ENCODE measurements around the gene ADK. TPM values are rescaled to one million over a fixed set of nuclear protein-coding genes. Genes with fewer than 3 reads are reported as not detected.

The ADK gene
- total RNA-seq, 1 donor from 2014 or later = 46.1 TPM

GRCh38 chr10:74544106-74544505 lies 393.1 kb downstream of the ADK start:
- intact Hi-C loops (cut with micrococcal nuclease) = no loop called here
- no peak for TF ChIP-seq CTCF (IDR thresholded peaks at IDR 0.05)
- peaks cover 6% of the 10 kb centered on the region for H3K36me3 Mint-ChIP-seq (ENCODE audit: low read depth)
- H3K9me3 Mint-ChIP-seq = no peaks in the 10 kb centered on the region
- ChIA-PET CTCF (no interaction called here), POLR2A (no interaction called here)
- peaks cover 2% of the 10 kb centered on the region for H3K4me1 Mint-ChIP-seq
- no peak overlapping the region for H3K27ac Mint-ChIP-seq
- H3K4me3 Mint-ChIP-seq = no peak overlapping the region
- ATAC-seq (ENCODE audit: low read depth) (no peak), DNase-seq (no peak)
- no peaks in the 10 kb centered on the region for H3K27me3 Mint-ChIP-seq

DNA sequence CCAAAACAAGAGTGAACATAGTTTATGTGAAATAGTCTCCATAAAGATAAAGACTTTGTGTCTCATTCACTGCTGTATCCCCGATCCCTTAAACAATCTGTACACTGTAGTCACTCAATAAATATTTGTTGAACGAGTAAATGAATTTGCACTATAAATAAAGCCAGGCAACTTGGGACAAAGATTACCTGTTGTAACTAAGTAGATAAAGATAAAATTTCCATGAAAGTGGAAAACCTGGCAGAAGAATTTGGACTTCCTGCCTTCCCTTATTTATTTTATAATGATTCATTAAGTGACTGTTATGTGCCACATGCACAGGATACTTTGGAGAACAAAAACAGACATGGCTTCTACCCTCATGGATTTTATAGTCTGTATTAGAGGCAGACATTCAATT lies 397.7 kb downstream of the ADK start:
- H3K4me1 Mint-ChIP-seq = no peaks in the 10 kb centered on the region
- DNase-seq (no peak), ATAC-seq (ENCODE audit: low read depth) (no peak)
- H3K4me3 Mint-ChIP-seq = no peak overlapping the region
- H3K9me3 Mint-ChIP-seq = no peaks in the 10 kb centered on the region
- peaks cover 25% of the 10 kb centered on the region for H3K36me3 Mint-ChIP-seq (ENCODE audit: low read depth)
- no peak for TF ChIP-seq CTCF (IDR thresholded peaks at IDR 0.05)
- H3K27ac Mint-ChIP-seq = no peak overlapping the region
- ChIA-PET POLR2A (no interaction called here), CTCF (no interaction called here)
- intact Hi-C loops (cut with micrococcal nuclease) = no loop called here
- no peaks in the 10 kb centered on the region for H3K27me3 Mint-ChIP-seq

DNA sequence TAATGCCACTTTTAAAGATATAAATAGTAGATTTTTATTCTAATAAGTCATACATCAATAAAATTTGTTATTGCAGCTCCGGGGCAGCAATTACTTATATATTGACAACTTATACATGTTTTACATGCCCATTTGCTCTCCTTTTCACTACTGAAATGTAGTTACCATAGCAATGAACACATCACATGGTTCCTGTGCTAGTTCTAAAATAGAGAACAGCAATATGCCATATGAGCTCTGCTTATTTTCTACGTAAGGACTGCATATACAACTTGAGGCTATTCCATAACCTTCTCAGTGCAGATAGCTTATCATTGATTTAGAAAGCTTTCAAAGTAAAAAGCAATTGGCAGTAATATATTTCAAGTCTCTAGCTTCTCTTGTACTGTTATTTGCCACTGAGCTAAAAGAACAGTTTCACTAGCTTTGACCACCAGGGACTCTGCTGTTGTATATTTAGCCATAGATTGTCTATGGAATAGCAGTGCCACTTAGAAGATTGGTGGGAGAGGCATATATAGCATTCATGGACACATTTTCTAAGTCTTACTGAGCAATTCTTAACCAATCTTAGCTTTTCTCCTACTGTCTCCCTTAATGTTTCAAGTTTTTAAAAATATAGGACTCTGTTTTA lies 405.2 kb downstream of the ADK start:
- intact Hi-C loops (cut with micrococcal nuclease) = no loop called here
- no peak for DNase-seq
- no peaks in the 10 kb centered on the region for H3K9me3 Mint-ChIP-seq
- ChIA-PET POLR2A (no interaction called here), CTCF (no interaction called here)
- H3K36me3 Mint-ChIP-seq (ENCODE audit: low read depth) = peaks cover 37% of the 10 kb centered on the region
- no peak for ATAC-seq (ENCODE audit: low read depth)
- no peak overlapping the region for H3K27ac Mint-ChIP-seq
- no peaks in the 10 kb centered on the region for H3K4me1 Mint-ChIP-seq
- H3K4me3 Mint-ChIP-seq = no peak overlapping the region
- H3K27me3 Mint-ChIP-seq = no peaks in the 10 kb centered on the region
- TF ChIP-seq CTCF (IDR thresholded peaks at IDR 0.05) = no peak

DNA sequence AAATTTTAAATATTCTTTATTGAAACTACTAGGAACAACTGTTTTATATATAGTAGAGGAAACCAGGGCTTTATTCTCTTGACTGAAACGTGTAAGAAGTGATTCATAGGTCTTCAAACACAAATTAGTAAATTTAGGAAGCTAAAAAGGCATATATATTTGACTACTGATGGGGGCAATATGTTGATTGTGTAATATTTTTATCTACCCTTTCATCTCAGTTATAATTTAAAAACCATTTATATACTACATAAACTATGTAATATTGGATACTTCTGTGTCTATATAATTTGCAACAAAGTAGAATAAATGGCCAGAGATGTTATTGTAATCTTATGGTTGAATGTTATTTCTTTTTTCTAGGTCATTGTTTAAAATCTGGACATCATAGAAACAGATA lies 406.1 kb downstream of the ADK start:
- Mint-ChIP-seq H3K4me1 (no peaks in the 10 kb centered on the region), H3K4me3 (no peak overlapping the region), H3K36me3 (ENCODE audit: low read depth) (peaks cover 37% of the 10 kb centered on the region), H3K27ac (no peak overlapping the region), H3K9me3 (no peaks in the 10 kb centered on the region), H3K27me3 (no peaks in the 10 kb centered on the region)
- ChIA-PET CTCF (no interaction called here), POLR2A (no interaction called here)
- ATAC-seq (ENCODE audit: low read depth) = no peak
- no peak for DNase-seq
- intact Hi-C loops (cut with micrococcal nuclease) = no loop called here
- TF ChIP-seq CTCF (IDR thresholded peaks at IDR 0.05) = no peak

DNA sequence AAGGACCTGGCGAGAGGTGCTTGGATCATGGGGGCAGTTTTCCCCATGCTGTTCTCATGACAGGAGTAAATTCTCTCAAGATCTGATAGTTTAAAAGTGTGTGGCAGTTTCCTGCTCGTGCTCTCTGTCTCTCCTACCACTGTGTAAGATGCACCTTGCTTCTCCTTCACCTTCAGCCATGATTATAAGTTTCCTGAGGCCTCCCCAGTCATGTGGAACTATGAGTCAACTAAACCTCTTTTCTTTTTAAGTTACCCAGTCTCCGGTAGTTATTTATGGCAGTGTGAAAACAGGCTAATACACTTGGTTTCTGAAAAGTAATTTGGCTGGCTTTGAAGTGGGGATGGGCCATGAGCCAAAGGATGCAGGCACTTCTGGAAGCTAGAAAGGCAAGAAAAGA lies 407.4 kb downstream of the ADK start:
- intact Hi-C loops (cut with micrococcal nuclease) = no loop called here
- Mint-ChIP-seq H3K36me3 (ENCODE audit: low read depth) (peaks cover 28% of the 10 kb centered on the region), H3K27ac (no peak overlapping the region), H3K9me3 (no peaks in the 10 kb centered on the region), H3K4me1 (no peaks in the 10 kb centered on the region), H3K4me3 (no peak overlapping the region), H3K27me3 (no peaks in the 10 kb centered on the region)
- DNase-seq (no peak), ATAC-seq (ENCODE audit: low read depth) (no peak)
- TF ChIP-seq CTCF (IDR thresholded peaks at IDR 0.05) = no peak
- ChIA-PET POLR2A (no interaction called here), CTCF (interaction anchor here (0.7 kb wide), 1 partner anchor 666 kb away, joined by 3 read pairs; no protein-coding TSS in a partner anchor)

Measured in activated B cell treated with CpG ODN at 0.5 μM for 24 hours (primary cell).